Neural progenitor cell (in vitro differentiated cells): Measurements from ENCODE around the gene LLCFC1. TPM values are rescaled to one million over a fixed set of nuclear protein-coding genes. Genes with fewer than 3 reads are reported as not detected.

Experiments
- DNase-seq: peaks from one replicate; pipeline ENCODE4 v3.0.0-alpha.2; 2016; ENCODE audit warnings: low spot score
- H2AFZ ChIP-seq: fragments of 200-600 bp; sonication (generic); replicated peaks from 2 replicates; pipeline ENCODE4 v1.6.1; 2016; ENCODE audit warnings: antibody characterized with exemption
- H3F3A ChIP-seq: fragments of 200-600 bp; sonication (generic); 2 replicates; pipeline ENCODE4 v1.6.1; 2016; ENCODE audit warnings: antibody characterized with exemption, low read depth
- H3K27ac ChIP-seq: fragments of 200-600 bp; sonication (generic); 2 replicates; pipeline ENCODE4 v1.5.1; 2016; ENCODE audit warnings: mild to moderate bottlenecking
- H3K27me3 ChIP-seq: fragments of 200-600 bp; sonication (generic); 2 replicates; pipeline ENCODE4 v1.6.1; 2016; ENCODE audit warnings: mild to moderate bottlenecking, moderate library complexity
- H3K36me3 ChIP-seq: fragments of 200-600 bp; sonication (generic); 2 replicates; pipeline ENCODE4 v1.5.1; 2016
- H3K4me1 ChIP-seq: fragments of 200-600 bp; sonication (generic); 2 replicates; pipeline ENCODE4 v1.6.1; 2016; ENCODE audit warnings: mixed run types
- H3K4me2 ChIP-seq: fragments of 200-600 bp; sonication (generic); 2 replicates; pipeline ENCODE4 v1.6.1; 2016
- H3K4me3 ChIP-seq: fragments of 200-600 bp; sonication (generic); 2 replicates; pipeline ENCODE4 v1.5.1; 2016
- H3K79me2 ChIP-seq: fragments of 200-600 bp; sonication (generic); 2 replicates; pipeline ENCODE4 v1.6.1; 2016; ENCODE audit warnings: low read depth
- H3K9ac ChIP-seq: fragments of 200-600 bp; sonication (generic); 2 replicates; pipeline ENCODE4 v1.6.1; 2016
- H3K9me3 ChIP-seq: fragments of 200-600 bp; sonication (generic); 2 replicates; pipeline ENCODE4 v1.5.1; 2016; ENCODE audit warnings: low read depth
- H4K20me1 ChIP-seq: fragments of 200-600 bp; sonication (generic); 2 replicates; pipeline ENCODE4 v1.6.1; 2016; ENCODE audit warnings: low read depth
- H3K27ac Mint-ChIP-seq: 3 replicates; pipeline ENCODE4 v1.8.0; 2021; ENCODE audit warnings: mixed read lengths
- H3K27me3 Mint-ChIP-seq: 2 replicates; pipeline ENCODE4 v1.8.0; 2022; ENCODE audit warnings: low read depth, mild to moderate bottlenecking, inconsistent platforms, moderate library complexity, mixed read lengths; ENCODE audit not compliant: insufficient read depth
- H3K36me3 Mint-ChIP-seq: 3 replicates; pipeline ENCODE4 v1.8.0; 2021; ENCODE audit warnings: mixed read lengths
- H3K4me1 Mint-ChIP-seq: 3 replicates; pipeline ENCODE4 v1.8.0; 2021; ENCODE audit warnings: mixed read lengths
- H3K4me3 Mint-ChIP-seq: 3 replicates; pipeline ENCODE4 v1.8.0; 2021; ENCODE audit warnings: mild to moderate bottlenecking, moderate library complexity, mixed read lengths
- H3K9me3 Mint-ChIP-seq: 3 replicates; pipeline ENCODE4 v1.8.0; 2020; ENCODE audit warnings: mixed read lengths
- EZH2 ChIP-seq: fragments of 200-600 bp; sonication (generic); IDR thresholded peaks from 2 replicates; pipeline ENCODE4 v1.6.1; 2017; ENCODE audit warnings: antibody characterized with exemption, mild to moderate bottlenecking, moderate library complexity
- EZH2phosphoT487 ChIP-seq: fragments of 200-600 bp; sonication (generic); IDR thresholded peaks from 2 replicates; pipeline ENCODE4 v1.6.1; 2017; ENCODE audit warnings: antibody characterized with exemption
- total RNA-seq: library from RNA; depleted of rRNA; stranded (reverse); fragments of >200 nt; gene quantifications from 2 replicates; pipeline ENCODE4 v1.2.3, GENCODE V29; 2015; ENCODE audit warnings: low replicate concordance
- TF ChIP-seq, protein P1 (sequence below): fragments of 200-600 bp; sonication (generic); IDR thresholded peaks from 2 replicates; pipeline ENCODE4 v1.5.1; 2017; ENCODE audit warnings: antibody characterized with exemption, mild to moderate bottlenecking

LLCFC1 gene
- total RNA-seq, 1 donor from 2014 or later, result not detected

DNA sequence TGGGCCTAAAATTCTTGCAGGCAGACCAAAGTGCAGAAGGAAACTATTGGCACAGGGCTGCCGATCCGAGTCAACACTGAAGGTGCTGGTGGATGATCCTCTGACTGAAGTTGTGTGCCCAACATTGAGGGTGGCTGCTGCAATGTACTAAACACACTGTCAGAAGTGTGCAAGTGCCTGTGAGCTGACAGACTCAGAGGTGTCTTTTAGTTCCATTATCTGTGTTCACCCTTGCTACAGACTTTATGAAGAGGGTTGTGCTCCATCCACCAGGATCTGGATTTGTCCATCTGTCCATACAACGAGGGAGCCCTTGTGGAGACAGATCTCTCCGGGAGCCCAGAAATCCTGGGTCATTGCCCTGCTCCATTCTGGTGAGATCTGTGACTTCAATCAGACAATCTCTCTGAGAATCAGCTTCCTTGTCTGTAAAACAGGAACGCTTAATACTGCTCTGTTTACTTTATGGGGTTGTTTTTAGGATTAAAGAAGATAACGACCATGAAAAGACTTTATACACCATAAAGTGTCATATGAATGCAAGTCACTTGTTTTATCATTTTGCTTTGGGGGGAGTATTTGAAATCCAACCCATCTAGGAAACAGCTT lies 44.2 kb upstream of the LLCFC1 start:
- Histone ChIP-seq H3K4me3 (no peak overlapping the region), H3F3A (no peaks in the 10 kb centered on the region), H3K27me3 (no peaks in the 10 kb centered on the region), H3K36me3 (no peaks in the 10 kb centered on the region), H3K4me1 (no peaks in the 10 kb centered on the region), H2AFZ (no peak overlapping the region), H3K4me2 (no peak overlapping the region), H3K27ac (no peak overlapping the region), H4K20me1 (no peaks in the 10 kb centered on the region), H3K9ac (no peak overlapping the region), H3K79me2 (no peaks in the 10 kb centered on the region), H3K9me3 (no peaks in the 10 kb centered on the region)
- DNase-seq, result no peak
- Mint-ChIP-seq H3K4me3 (no peak overlapping the region), H3K27me3 (peaks cover 13% of the 10 kb centered on the region), H3K9me3 (peaks cover 5% of the 10 kb centered on the region), H3K27ac (no peak overlapping the region), H3K36me3 (no peaks in the 10 kb centered on the region), H3K4me1 (peaks cover 6% of the 10 kb centered on the region)
- TF ChIP-seq EZH2, result no peak
- TF ChIP-seq, protein P1, sequence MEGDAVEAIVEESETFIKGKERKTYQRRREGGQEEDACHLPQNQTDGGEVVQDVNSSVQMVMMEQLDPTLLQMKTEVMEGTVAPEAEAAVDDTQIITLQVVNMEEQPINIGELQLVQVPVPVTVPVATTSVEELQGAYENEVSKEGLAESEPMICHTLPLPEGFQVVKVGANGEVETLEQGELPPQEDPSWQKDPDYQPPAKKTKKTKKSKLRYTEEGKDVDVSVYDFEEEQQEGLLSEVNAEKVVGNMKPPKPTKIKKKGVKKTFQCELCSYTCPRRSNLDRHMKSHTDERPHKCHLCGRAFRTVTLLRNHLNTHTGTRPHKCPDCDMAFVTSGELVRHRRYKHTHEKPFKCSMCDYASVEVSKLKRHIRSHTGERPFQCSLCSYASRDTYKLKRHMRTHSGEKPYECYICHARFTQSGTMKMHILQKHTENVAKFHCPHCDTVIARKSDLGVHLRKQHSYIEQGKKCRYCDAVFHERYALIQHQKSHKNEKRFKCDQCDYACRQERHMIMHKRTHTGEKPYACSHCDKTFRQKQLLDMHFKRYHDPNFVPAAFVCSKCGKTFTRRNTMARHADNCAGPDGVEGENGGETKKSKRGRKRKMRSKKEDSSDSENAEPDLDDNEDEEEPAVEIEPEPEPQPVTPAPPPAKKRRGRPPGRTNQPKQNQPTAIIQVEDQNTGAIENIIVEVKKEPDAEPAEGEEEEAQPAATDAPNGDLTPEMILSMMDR, result no peak
- TF ChIP-seq EZH2phosphoT487, result no peak

DNA sequence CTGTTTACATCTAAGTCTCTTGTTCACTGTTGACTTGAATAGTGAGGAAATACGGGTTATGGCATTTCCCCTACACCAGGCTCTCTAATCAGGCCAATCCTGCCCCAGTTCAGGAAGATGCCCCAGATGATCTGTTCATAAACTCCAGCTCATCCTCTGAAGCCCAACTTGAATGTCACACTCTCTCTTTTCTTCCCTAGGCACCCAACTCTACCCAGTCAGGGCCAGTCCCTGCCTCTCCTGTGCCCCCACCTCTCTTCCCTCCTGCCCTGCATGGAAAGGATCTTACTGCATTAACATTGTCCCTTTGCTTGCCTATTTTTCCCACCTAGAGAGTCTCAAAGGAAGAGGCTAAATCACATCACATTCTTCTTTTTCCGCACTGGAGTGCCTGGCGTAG lies 43.1 kb upstream of the LLCFC1 start:
- Histone ChIP-seq H3K9me3 (no peaks in the 10 kb centered on the region), H3K27me3 (no peaks in the 10 kb centered on the region), H2AFZ (no peak overlapping the region), H3K36me3 (no peaks in the 10 kb centered on the region), H4K20me1 (no peaks in the 10 kb centered on the region), H3K4me2 (no peak overlapping the region), H3K79me2 (no peaks in the 10 kb centered on the region), H3K27ac (no peak overlapping the region), H3F3A (no peaks in the 10 kb centered on the region), H3K4me3 (no peak overlapping the region), H3K9ac (no peak overlapping the region), H3K4me1 (peaks cover under 1% of the 10 kb centered on the region)
- Mint-ChIP-seq H3K4me1 (peaks cover under 1% of the 10 kb centered on the region), H3K36me3 (no peaks in the 10 kb centered on the region), H3K9me3 (peaks cover under 1% of the 10 kb centered on the region), H3K4me3 (no peak overlapping the region), H3K27me3 (peaks cover 4% of the 10 kb centered on the region), H3K27ac (peak overlapping the region; percentile 22)
- no peak for DNase-seq
- TF ChIP-seq EZH2 (no peak), EZH2phosphoT487 (no peak)
- TF ChIP-seq, protein P1, result no peak

DNA sequence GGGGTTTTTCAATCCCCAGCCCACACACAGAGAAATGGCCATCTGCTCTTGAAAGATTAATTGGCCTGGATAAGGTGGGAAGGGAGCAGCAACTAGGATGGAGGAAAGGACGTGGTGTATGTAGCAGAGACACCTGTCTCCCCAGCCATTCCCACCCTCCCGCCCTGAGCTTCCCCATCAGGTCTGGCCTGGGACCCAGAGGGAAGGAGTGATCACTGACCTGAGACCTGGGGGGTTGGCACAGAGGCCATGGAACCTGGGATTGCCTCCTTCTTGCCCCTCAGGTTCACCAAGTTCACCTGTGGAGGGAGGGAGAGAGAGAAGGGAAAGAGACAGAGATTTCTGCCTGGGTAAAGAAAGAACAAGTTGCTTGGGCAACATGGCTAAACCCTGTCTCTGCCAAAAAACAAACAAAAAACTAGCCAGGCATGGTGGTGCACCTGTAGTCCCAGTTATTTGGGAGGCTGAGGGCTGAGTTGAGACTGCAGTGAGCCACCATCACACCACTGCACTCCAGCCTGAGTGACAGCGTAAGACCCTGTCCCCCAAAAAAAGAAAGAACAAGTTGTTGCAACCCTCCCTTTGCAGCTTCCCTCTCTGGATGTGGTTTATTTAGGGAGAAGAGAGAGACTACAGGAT lies 42.4 kb upstream of the LLCFC1 start:
- no peak overlapping the region for H3K27ac ChIP-seq
- DNase-seq, result no peak
- peaks cover 8% of the 10 kb centered on the region for H3K4me1 ChIP-seq
- no peak overlapping the region for H3K4me2 ChIP-seq
- no peaks in the 10 kb centered on the region for H3K36me3 Mint-ChIP-seq
- H3K4me3 Mint-ChIP-seq, result no peak overlapping the region
- no peaks in the 10 kb centered on the region for H3K9me3 Mint-ChIP-seq
- no peak overlapping the region for H2AFZ ChIP-seq
- no peaks in the 10 kb centered on the region for H3K79me2 ChIP-seq
- H3F3A ChIP-seq, result peaks cover 5% of the 10 kb centered on the region
- no peaks in the 10 kb centered on the region for H3K4me1 Mint-ChIP-seq
- no peak overlapping the region for H3K4me3 ChIP-seq
- H3K9me3 ChIP-seq, result no peaks in the 10 kb centered on the region
- no peaks in the 10 kb centered on the region for H3K36me3 ChIP-seq
- peaks cover 4% of the 10 kb centered on the region for H3K27me3 Mint-ChIP-seq
- H3K9ac ChIP-seq, result no peak overlapping the region
- H3K27me3 ChIP-seq, result no peaks in the 10 kb centered on the region
- H3K27ac Mint-ChIP-seq, result no peak overlapping the region
- H4K20me1 ChIP-seq, result no peaks in the 10 kb centered on the region
- TF ChIP-seq EZH2, result no peak
- TF ChIP-seq, protein P1, result no peak
- no peak for TF ChIP-seq EZH2phosphoT487
